ENCODE data around the gene PLEKHA5.
"Not testable (repeated sequence)": the region's sequence is repeated elsewhere in the genome, so short reads cannot be mapped to it uniquely, and the experiment has no call there.

PLEKHA5 gene

GRCh38 chr12:19322376-19322775 lies 192.8 kb downstream of the PLEKHA5 start:
- no peak overlapping the region for H3K27ac ChIP-seq (ENCODE audit: low read depth, low read length)
- no peaks in the 10 kb centered on the region for H3K27me3 ChIP-seq (ENCODE audit: control insufficient read depth, insufficient read depth, low read length)
- H3K4me1 ChIP-seq (ENCODE audit: control insufficient read depth, insufficient read depth, low read length): no peaks in the 10 kb centered on the region
- no peaks in the 10 kb centered on the region for H3K9me3 ChIP-seq (ENCODE audit: control insufficient read depth, insufficient read depth, low read depth, low read length)
- H3K9ac ChIP-seq (ENCODE audit: low read length): no peak overlapping the region
- H3K4me3 ChIP-seq (ENCODE audit: low read depth, low read length): no peak overlapping the region
- H3K36me3 ChIP-seq (ENCODE audit: control insufficient read depth, insufficient read depth, low read length): peaks cover 50% of the 10 kb centered on the region

- peaks cover 50% of the 10 kb centered on the region for H3K36me3 ChIP-seq (ENCODE audit: control insufficient read depth, insufficient read depth, low read length)
- no peak overlapping the region for H3K27ac ChIP-seq (ENCODE audit: low read depth, low read length)
- no peaks in the 10 kb centered on the region for H3K27me3 ChIP-seq (ENCODE audit: control insufficient read depth, insufficient read depth, low read length)
- no peaks in the 10 kb centered on the region for H3K9me3 ChIP-seq (ENCODE audit: control insufficient read depth, insufficient read depth, low read depth, low read length)
- H3K4me3 ChIP-seq (ENCODE audit: low read depth, low read length): no peak overlapping the region
- no peak overlapping the region for H3K9ac ChIP-seq (ENCODE audit: low read length)
- H3K4me1 ChIP-seq (ENCODE audit: control insufficient read depth, insufficient read depth, low read length): no peaks in the 10 kb centered on the region
Measured at GRCh38 chr12:19323805-19324204, 194.3 kb downstream of the PLEKHA5 start.

- Histone ChIP-seq H3K4me1 (ENCODE audit: control insufficient read depth, insufficient read depth, low read length) (no peaks in the 10 kb centered on the region), H3K27me3 (ENCODE audit: control insufficient read depth, insufficient read depth, low read length) (no peaks in the 10 kb centered on the region), H3K9me3 (ENCODE audit: control insufficient read depth, insufficient read depth, low read depth, low read length) (no peaks in the 10 kb centered on the region), H3K4me3 (ENCODE audit: low read depth, low read length) (no peak overlapping the region), H3K36me3 (ENCODE audit: control insufficient read depth, insufficient read depth, low read length) (peaks cover 47% of the 10 kb centered on the region), H3K27ac (ENCODE audit: low read depth, low read length) (no peak overlapping the region), H3K9ac (ENCODE audit: low read length) (no peak overlapping the region)
Measured at GRCh38 chr12:19326102-19326501, 196.6 kb downstream of the PLEKHA5 start.

- Histone ChIP-seq H3K4me1 (ENCODE audit: control insufficient read depth, insufficient read depth, low read length) (no peaks in the 10 kb centered on the region), H3K9me3 (ENCODE audit: control insufficient read depth, insufficient read depth, low read depth, low read length) (no peaks in the 10 kb centered on the region), H3K27ac (ENCODE audit: low read depth, low read length) (no peak overlapping the region), H3K4me3 (ENCODE audit: low read depth, low read length) (no peak overlapping the region), H3K36me3 (ENCODE audit: control insufficient read depth, insufficient read depth, low read length) (peaks cover 15% of the 10 kb centered on the region), H3K27me3 (ENCODE audit: control insufficient read depth, insufficient read depth, low read length) (no peaks in the 10 kb centered on the region), H3K9ac (ENCODE audit: low read length) (no peak overlapping the region)
Measured at GRCh38 chr12:19332196-19332595, 202.7 kb downstream of the PLEKHA5 start.

GRCh38 chr12:19338405-19338804 lies 208.9 kb downstream of the PLEKHA5 start:
- peaks cover 32% of the 10 kb centered on the region for H3K36me3 ChIP-seq (ENCODE audit: control insufficient read depth, insufficient read depth, low read length)
- H3K9me3 ChIP-seq (ENCODE audit: control insufficient read depth, insufficient read depth, low read depth, low read length): no peaks in the 10 kb centered on the region
- no peak overlapping the region for H3K27ac ChIP-seq (ENCODE audit: low read depth, low read length)
- no peaks in the 10 kb centered on the region for H3K27me3 ChIP-seq (ENCODE audit: control insufficient read depth, insufficient read depth, low read length)
- no peak overlapping the region for H3K9ac ChIP-seq (ENCODE audit: low read length)
- H3K4me1 ChIP-seq (ENCODE audit: control insufficient read depth, insufficient read depth, low read length): no peaks in the 10 kb centered on the region
- H3K4me3 ChIP-seq (ENCODE audit: low read depth, low read length): no peak overlapping the region

GRCh38 chr12:19350850-19351249 lies 221.3 kb downstream of the PLEKHA5 start:
- not testable (repeated sequence) for H3K27ac ChIP-seq (ENCODE audit: low read depth, low read length); H3K4me1 ChIP-seq (ENCODE audit: control insufficient read depth, insufficient read depth, low read length); H3K27me3 ChIP-seq (ENCODE audit: control insufficient read depth, insufficient read depth, low read length); H3K9me3 ChIP-seq (ENCODE audit: control insufficient read depth, insufficient read depth, low read depth, low read length); H3K4me3 ChIP-seq (ENCODE audit: low read depth, low read length); H3K9ac ChIP-seq (ENCODE audit: low read length)
- H3K36me3 ChIP-seq (ENCODE audit: control insufficient read depth, insufficient read depth, low read length): peaks cover 71% of the 10 kb centered on the region

- no peaks in the 10 kb centered on the region for H3K27me3 ChIP-seq (ENCODE audit: control insufficient read depth, insufficient read depth, low read length)
- H3K9ac ChIP-seq (ENCODE audit: low read length): no peak overlapping the region
- peaks cover 76% of the 10 kb centered on the region for H3K36me3 ChIP-seq (ENCODE audit: control insufficient read depth, insufficient read depth, low read length)
- no peaks in the 10 kb centered on the region for H3K4me1 ChIP-seq (ENCODE audit: control insufficient read depth, insufficient read depth, low read length)
- no peaks in the 10 kb centered on the region for H3K9me3 ChIP-seq (ENCODE audit: control insufficient read depth, insufficient read depth, low read depth, low read length)
- no peak overlapping the region for H3K27ac ChIP-seq (ENCODE audit: low read depth, low read length)
- H3K4me3 ChIP-seq (ENCODE audit: low read depth, low read length): no peak overlapping the region
Measured at GRCh38 chr12:19351346-19351745, 221.8 kb downstream of the PLEKHA5 start.

GRCh38 chr12:19369691-19370148 lies 240.2 kb downstream of the PLEKHA5 start:
- no peaks in the 10 kb centered on the region for H3K27me3 ChIP-seq (ENCODE audit: control insufficient read depth, insufficient read depth, low read length)
- H3K36me3 ChIP-seq (ENCODE audit: control insufficient read depth, insufficient read depth, low read length): peaks cover 81% of the 10 kb centered on the region
- no peaks in the 10 kb centered on the region for H3K4me1 ChIP-seq (ENCODE audit: control insufficient read depth, insufficient read depth, low read length)
- H3K27ac ChIP-seq (ENCODE audit: low read depth, low read length): no peak overlapping the region
- no peaks in the 10 kb centered on the region for H3K9me3 ChIP-seq (ENCODE audit: control insufficient read depth, insufficient read depth, low read depth, low read length)
- no peak overlapping the region for H3K9ac ChIP-seq (ENCODE audit: low read length)
- no peak overlapping the region for H3K4me3 ChIP-seq (ENCODE audit: low read depth, low read length)

- Histone ChIP-seq H3K9me3 (ENCODE audit: control insufficient read depth, insufficient read depth, low read depth, low read length) (no peaks in the 10 kb centered on the region), H3K36me3 (ENCODE audit: control insufficient read depth, insufficient read depth, low read length) (peaks cover 69% of the 10 kb centered on the region), H3K27ac (ENCODE audit: low read depth, low read length) (no peak overlapping the region), H3K9ac (ENCODE audit: low read length) (no peak overlapping the region), H3K27me3 (ENCODE audit: control insufficient read depth, insufficient read depth, low read length) (no peaks in the 10 kb centered on the region), H3K4me1 (ENCODE audit: control insufficient read depth, insufficient read depth, low read length) (no peaks in the 10 kb centered on the region), H3K4me3 (ENCODE audit: low read depth, low read length) (no peak overlapping the region)
Measured at GRCh38 chr12:19373586-19373985, 244.1 kb downstream of the PLEKHA5 start.

GRCh38 chr12:19375888-19376287 lies 246.4 kb downstream of the PLEKHA5 start:
- Histone ChIP-seq H3K36me3 (ENCODE audit: control insufficient read depth, insufficient read depth, low read length) (peaks cover 52% of the 10 kb centered on the region), H3K4me3 (ENCODE audit: low read depth, low read length) (no peak overlapping the region), H3K27ac (ENCODE audit: low read depth, low read length) (no peak overlapping the region), H3K27me3 (ENCODE audit: control insufficient read depth, insufficient read depth, low read length) (no peaks in the 10 kb centered on the region), H3K9me3 (ENCODE audit: control insufficient read depth, insufficient read depth, low read depth, low read length) (no peaks in the 10 kb centered on the region), H3K4me1 (ENCODE audit: control insufficient read depth, insufficient read depth, low read length) (no peaks in the 10 kb centered on the region), H3K9ac (ENCODE audit: low read length) (no peak overlapping the region)

GRCh38 chr12:19376691-19377090 lies 247.2 kb downstream of the PLEKHA5 start:
- Histone ChIP-seq H3K27ac (ENCODE audit: low read depth, low read length) (no peak overlapping the region), H3K9me3 (ENCODE audit: control insufficient read depth, insufficient read depth, low read depth, low read length) (no peaks in the 10 kb centered on the region), H3K27me3 (ENCODE audit: control insufficient read depth, insufficient read depth, low read length) (no peaks in the 10 kb centered on the region), H3K4me3 (ENCODE audit: low read depth, low read length) (no peak overlapping the region), H3K9ac (ENCODE audit: low read length) (no peak overlapping the region), H3K4me1 (ENCODE audit: control insufficient read depth, insufficient read depth, low read length) (peaks cover 6% of the 10 kb centered on the region), H3K36me3 (ENCODE audit: control insufficient read depth, insufficient read depth, low read length) (peaks cover 44% of the 10 kb centered on the region)

GRCh38 chr12:19382111-19382526 lies 252.6 kb downstream of the PLEKHA5 start:
- no peak overlapping the region for H3K9ac ChIP-seq (ENCODE audit: low read length)
- H3K4me1 ChIP-seq (ENCODE audit: control insufficient read depth, insufficient read depth, low read length): peaks cover 16% of the 10 kb centered on the region
- peak overlapping the region; percentile 56; the same call in 1 of the 2 replicates for H3K27ac ChIP-seq (ENCODE audit: low read depth, low read length)
- H3K9me3 ChIP-seq (ENCODE audit: control insufficient read depth, insufficient read depth, low read depth, low read length): no peaks in the 10 kb centered on the region
- no peaks in the 10 kb centered on the region for H3K27me3 ChIP-seq (ENCODE audit: control insufficient read depth, insufficient read depth, low read length)
- H3K4me3 ChIP-seq (ENCODE audit: low read depth, low read length): no peak overlapping the region
- H3K36me3 ChIP-seq (ENCODE audit: control insufficient read depth, insufficient read depth, low read length): peaks cover 11% of the 10 kb centered on the region
